GM23248 (cell line): ENCODE data around the gene NEUROD4.

Source experiments
- EZH2 ChIP-seq: fragments of 200-600 bp; sonication (generic); IDR thresholded peaks from 2 replicates; pipeline ENCODE4 v1.6.1; 2018; ENCODE audit warnings: antibody characterized with exemption, mild to moderate bottlenecking; ENCODE audit not compliant: insufficient read depth, poor library complexity, severe bottlenecking
- EZH2phosphoT487 ChIP-seq: fragments of 200-600 bp; sonication (generic); IDR thresholded peaks from 2 replicates; pipeline ENCODE4 v1.6.1; 2018; ENCODE audit warnings: antibody characterized with exemption, moderate library complexity, mild to moderate bottlenecking, low read depth; ENCODE audit not compliant: insufficient read depth

DNA sequence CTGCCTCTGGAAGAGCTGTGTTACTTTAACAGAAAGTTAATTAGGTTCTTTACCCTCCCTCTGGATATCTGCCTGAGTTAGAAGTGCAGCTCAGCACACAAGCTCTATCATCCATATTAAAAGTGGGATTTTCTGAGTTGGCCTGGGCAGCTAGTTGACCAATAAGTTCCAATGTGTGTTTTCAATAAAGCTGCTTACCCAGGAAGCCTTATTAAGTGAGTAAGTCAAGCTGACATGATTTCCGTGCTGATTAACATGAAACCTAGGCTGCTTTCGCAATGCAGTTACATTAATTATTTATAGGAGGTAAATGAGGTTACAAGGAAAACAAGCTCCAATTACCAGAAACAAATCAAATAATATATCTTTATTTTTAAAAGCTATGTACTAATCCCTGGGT, 4.8 kb downstream of the NEUROD4 start:
- no peak for TF ChIP-seq EZH2
- no peak for TF ChIP-seq EZH2phosphoT487
